Activated B cell treated with CpG ODN at 0.5 μM for 24 hours (primary cell): ENCODE measurements around the gene IFI6. TPM values are rescaled to one million over a fixed set of nuclear protein-coding genes. Genes with fewer than 3 reads are reported as not detected.

Experiments
- ATAC-seq: fragments of 200-7000 bp; cut with Tn5 transposase; one replicate; pipeline ENCODE4 v1.10.0; 2021; ENCODE audit warnings: low read depth, mild to moderate bottlenecking, moderate library complexity
- CTCF ChIA-PET: fragments of 350-600 bp; sonication (Branson Sonifier 250); formaldehyde crosslinking; loops from one replicate; lab custom pipeline; 2021; ENCODE audit warnings: antibody characterized with exemption; lab: Charles Lee
- POLR2A ChIA-PET: fragments of 350-600 bp; sonication (Branson Sonifier 250); formaldehyde crosslinking; loops from one replicate; lab custom pipeline; 2021; ENCODE audit warnings: antibody characterized with exemption; lab: Charles Lee
- DNase-seq: peaks from one replicate; pipeline ENCODE4 v3.0.0; 2022
- H3K27ac Mint-ChIP-seq: one replicate; pipeline ENCODE4 v1.8.0; 2020; ENCODE audit warnings: mixed read lengths
- H3K27me3 Mint-ChIP-seq: one replicate; pipeline ENCODE4 v1.8.0; 2021; ENCODE audit warnings: mixed read lengths
- H3K36me3 Mint-ChIP-seq: one replicate; pipeline ENCODE4 v1.8.0; 2021; ENCODE audit warnings: low read depth, mixed read lengths
- H3K4me1 Mint-ChIP-seq: one replicate; pipeline ENCODE4 v1.8.0; 2021; ENCODE audit warnings: mixed read lengths
- H3K4me3 Mint-ChIP-seq: one replicate; pipeline ENCODE4 v1.8.0; 2020; ENCODE audit warnings: mild to moderate bottlenecking, mixed read lengths
- H3K9me3 Mint-ChIP-seq: one replicate; pipeline ENCODE4 v1.8.0; 2020; ENCODE audit warnings: mixed read lengths
- intact Hi-C: fragments of 100-400 bp; cut with micrococcal nuclease; formaldehyde crosslinking; loops from one replicate; pipeline ENCODE4 v1.15.1; 2024
- total RNA-seq: library from RNA; stranded (reverse); gene quantifications from 2 replicates; pipeline ENCODE4 v1.2.3, GENCODE V29; 2022
- TF ChIP-seq, protein P1 (sequence below): fragments of 200-600 bp; IDR thresholded peaks from one replicate; pipeline ENCODE4 v1.8.0; 2022; ENCODE audit warnings: antibody characterized with exemption, mild to moderate bottlenecking

Gene IFI6
- total RNA-seq, 1 donor from 2014 or later, result 11.4 TPM

DNA sequence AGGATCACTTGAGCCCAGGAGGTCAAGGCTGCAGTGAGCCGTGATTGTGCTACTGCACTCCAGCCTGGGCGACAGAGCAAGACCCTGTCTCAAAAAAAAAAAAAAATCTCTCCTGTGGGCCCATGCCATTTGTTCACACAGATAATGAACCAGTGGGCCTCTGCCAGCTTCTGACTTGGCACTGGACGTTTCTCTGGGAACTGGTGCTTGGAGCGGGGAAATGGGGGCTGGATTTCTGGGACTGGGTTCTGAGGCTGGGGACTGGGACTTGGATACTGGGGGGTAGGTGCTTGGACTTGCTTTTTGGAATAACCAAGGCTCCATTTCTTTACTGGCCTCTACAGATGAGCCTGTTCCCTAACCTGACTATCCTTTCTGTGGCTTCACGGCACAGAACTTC is 9.7 kb downstream of the IFI6 start:
- H3K9me3 Mint-ChIP-seq, result no peaks in the 10 kb centered on the region

DNA sequence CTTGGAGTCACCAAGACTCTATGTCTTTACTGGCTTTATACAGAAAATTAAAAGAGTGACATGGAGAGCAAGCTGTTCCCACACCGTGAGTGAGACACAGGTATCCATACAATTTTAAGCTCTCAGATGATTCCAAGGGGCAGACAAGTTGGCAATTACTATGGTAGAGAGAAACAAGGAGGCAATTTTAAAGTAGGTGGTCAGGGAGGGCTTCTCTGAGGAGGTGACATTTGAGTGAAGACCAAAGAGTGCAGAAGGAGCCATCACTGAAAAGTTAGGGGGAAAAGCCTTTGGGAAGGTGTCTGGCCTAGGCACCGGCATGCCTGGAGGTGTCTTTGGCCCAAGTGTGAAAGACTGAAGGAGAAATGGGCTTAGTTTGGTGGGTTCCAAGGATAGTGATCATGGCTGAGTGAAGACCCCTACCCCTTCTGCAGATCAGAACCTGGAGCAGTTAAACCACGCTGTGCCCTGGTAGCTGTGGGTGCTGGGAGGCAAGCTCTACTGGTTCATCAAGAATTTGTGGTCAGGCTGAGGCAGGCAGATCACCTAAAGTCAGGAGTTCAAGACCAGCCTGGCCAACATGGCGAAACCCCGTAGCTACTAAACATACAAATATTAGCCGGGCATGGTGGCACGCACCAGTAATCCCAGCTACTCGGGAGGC is 10.4 kb downstream of the IFI6 start:
- DNase-seq, result no peak
- ChIA-PET CTCF (interaction anchor here (0.8 to 7.8 kb wide), 13 partner anchors 8 to 360 kb away, joined by 3 to 253 read pairs (median 10); partner anchors contain the start of gene AHDC1), POLR2A (interaction anchor here (0.6 to 8.3 kb wide), 17 partner anchors 8 to 507 kb away, joined by 3 to 271 read pairs (median 8); partner anchors contain the start of genes AHDC1, FAM76A, FGR and IFI6)
- no peak for ATAC-seq
- peak overlapping the region; percentile 1 for H3K4me3 Mint-ChIP-seq
- no peaks in the 10 kb centered on the region for H3K27me3 Mint-ChIP-seq
- H3K4me1 Mint-ChIP-seq, result peaks cover 58% of the 10 kb centered on the region
- H3K27ac Mint-ChIP-seq, result peak overlapping the region; percentile 100
- TF ChIP-seq, protein P1, sequence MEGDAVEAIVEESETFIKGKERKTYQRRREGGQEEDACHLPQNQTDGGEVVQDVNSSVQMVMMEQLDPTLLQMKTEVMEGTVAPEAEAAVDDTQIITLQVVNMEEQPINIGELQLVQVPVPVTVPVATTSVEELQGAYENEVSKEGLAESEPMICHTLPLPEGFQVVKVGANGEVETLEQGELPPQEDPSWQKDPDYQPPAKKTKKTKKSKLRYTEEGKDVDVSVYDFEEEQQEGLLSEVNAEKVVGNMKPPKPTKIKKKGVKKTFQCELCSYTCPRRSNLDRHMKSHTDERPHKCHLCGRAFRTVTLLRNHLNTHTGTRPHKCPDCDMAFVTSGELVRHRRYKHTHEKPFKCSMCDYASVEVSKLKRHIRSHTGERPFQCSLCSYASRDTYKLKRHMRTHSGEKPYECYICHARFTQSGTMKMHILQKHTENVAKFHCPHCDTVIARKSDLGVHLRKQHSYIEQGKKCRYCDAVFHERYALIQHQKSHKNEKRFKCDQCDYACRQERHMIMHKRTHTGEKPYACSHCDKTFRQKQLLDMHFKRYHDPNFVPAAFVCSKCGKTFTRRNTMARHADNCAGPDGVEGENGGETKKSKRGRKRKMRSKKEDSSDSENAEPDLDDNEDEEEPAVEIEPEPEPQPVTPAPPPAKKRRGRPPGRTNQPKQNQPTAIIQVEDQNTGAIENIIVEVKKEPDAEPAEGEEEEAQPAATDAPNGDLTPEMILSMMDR, result no peak
- no peaks in the 10 kb centered on the region for H3K9me3 Mint-ChIP-seq
- intact Hi-C loops, result loop anchor here (2.0 to 5.0 kb wide), 2 partner anchors 171 to 339 kb away; partner anchors contain the start of genes TMEM222 and WASF2
- H3K36me3 Mint-ChIP-seq, result peaks cover 6% of the 10 kb centered on the region

More for the DNA sequence above, 9.7 kb downstream of the IFI6 start:
- intact Hi-C loops, result loop anchor here (2.0 to 5.0 kb wide), 2 partner anchors 171 to 340 kb away; partner anchors contain the start of genes TMEM222 and WASF2
- peak overlapping the region; percentile 100 for H3K27ac Mint-ChIP-seq
- ATAC-seq (no peak), DNase-seq (no peak)
- peak overlapping the region; percentile 72 for H3K4me3 Mint-ChIP-seq
- CTCF ChIA-PET, result interaction anchor here (0.9 to 7.8 kb wide), 23 partner anchors 9 to 361 kb away, joined by 3 to 253 read pairs (median 6); partner anchors contain the start of gene AHDC1
- peaks cover 54% of the 10 kb centered on the region for H3K4me1 Mint-ChIP-seq
- TF ChIP-seq, protein P1, result no peak
- POLR2A ChIA-PET, result interaction anchor here (0.6 to 8.3 kb wide), 25 partner anchors 9 to 508 kb away, joined by 3 to 271 read pairs (median 8); partner anchors contain the start of genes AHDC1, FAM76A, FGR and IFI6
- H3K27me3 Mint-ChIP-seq, result no peaks in the 10 kb centered on the region
- H3K36me3 Mint-ChIP-seq, result peaks cover 8% of the 10 kb centered on the region

DNA sequence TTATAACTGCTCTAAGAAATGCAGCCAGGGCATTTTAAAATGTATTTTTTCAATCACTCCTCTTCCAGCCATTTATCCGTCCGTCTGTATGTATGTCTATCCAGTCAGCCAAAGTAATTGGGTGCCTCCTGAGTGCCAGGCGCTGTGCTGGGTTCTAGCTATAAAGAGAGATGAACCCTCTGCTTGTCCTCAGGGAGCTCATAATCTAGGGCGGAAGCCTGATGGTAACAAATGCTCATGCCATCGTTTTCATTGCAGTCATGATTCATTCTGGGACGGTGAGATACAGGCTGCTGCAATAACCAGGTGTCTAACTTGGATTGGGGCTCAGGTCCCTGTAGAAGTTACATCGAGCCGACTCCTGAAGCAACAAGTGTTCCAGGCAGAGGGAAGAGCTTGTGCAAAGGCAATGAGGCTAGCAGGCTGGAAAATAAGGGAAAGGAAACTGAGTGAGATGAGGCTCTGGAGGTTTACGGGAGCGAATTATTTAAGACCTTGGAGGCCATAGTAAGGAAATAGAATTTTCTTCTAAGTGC is 11.6 kb downstream of the IFI6 start:
- DNase-seq, result no peak
- H3K27me3 Mint-ChIP-seq, result no peaks in the 10 kb centered on the region

DNA sequence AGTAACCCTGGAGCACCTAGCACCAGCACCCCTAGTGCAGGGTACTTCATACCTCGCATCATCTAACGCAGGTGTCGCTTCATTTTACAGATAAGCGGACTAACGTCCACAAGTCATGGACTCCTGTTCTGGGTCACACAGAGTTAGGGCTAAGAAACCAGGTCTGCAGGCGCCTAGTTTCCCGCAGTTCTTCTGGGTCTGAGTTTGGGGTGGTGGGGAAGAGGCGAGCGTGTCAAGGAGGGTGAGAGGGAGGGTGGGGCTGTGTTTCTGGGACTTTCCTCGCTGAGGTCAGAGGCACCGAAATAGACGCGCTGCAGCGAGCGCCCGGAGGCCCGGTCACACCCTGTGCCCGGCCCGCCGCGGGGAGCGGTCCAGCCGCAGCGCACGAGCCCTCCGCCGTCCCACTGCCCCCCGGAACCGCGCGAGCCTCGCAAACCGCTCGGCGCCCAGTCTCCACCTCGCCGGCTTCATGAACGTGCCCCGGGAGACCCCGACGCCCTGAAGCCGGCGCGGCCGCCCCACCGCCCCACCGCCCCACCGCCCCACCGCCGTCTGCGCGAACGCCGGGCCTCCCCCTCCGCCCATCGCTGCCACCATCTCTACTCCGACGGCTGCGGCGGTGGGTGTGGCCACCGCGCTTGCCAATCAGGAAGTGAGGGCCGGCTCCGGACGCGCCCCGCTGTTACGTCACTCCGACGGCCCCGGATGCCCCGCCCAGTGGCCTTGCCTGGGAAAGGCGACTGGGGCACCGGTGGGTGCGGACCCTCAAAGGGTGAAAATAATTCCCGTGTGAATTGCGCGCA is 12.3 kb downstream of the IFI6 start:
- Mint-ChIP-seq H3K9me3 (no peaks in the 10 kb centered on the region), H3K27me3 (no peaks in the 10 kb centered on the region), H3K4me3 (peak overlapping the region; percentile 89), H3K4me1 (peaks cover 69% of the 10 kb centered on the region), H3K36me3 (peaks cover 3% of the 10 kb centered on the region), H3K27ac (peak overlapping the region; percentile 100)
- ATAC-seq (peak; percentile 69), DNase-seq (peak; percentile 92)
- TF ChIP-seq, protein P1, result no peak
- intact Hi-C loops, result loop anchor here (1.0 to 5.0 kb wide), 3 partner anchors 15 to 337 kb away; partner anchors contain the start of gene TMEM222
- CTCF ChIA-PET, result interaction anchor here (1.0 to 7.8 kb wide), 7 partner anchors 11 to 54 kb away, joined by 3 to 253 read pairs (median 8); partner anchors contain the start of gene AHDC1
- POLR2A ChIA-PET, result interaction anchor here (0.6 to 8.3 kb wide), 22 partner anchors 10 to 1672 kb away, joined by 3 to 271 read pairs (median 5); partner anchors contain the start of genes AHDC1, FGR, IFI6 and MAP3K6

More for the DNA sequence above, 11.6 kb downstream of the IFI6 start:
- Mint-ChIP-seq H3K27ac (peak overlapping the region; percentile 100), H3K4me1 (peaks cover 65% of the 10 kb centered on the region), H3K4me3 (peak overlapping the region; percentile 89), H3K9me3 (no peaks in the 10 kb centered on the region), H3K36me3 (peaks cover 3% of the 10 kb centered on the region)
- ATAC-seq, result no peak
- TF ChIP-seq, protein P1, result no peak
- ChIA-PET POLR2A (interaction anchor here (0.6 to 8.3 kb wide), 10 partner anchors 9 to 1119 kb away, joined by 3 to 271 read pairs (median 4); partner anchors contain the start of genes AHDC1, FGR and IFI6), CTCF (interaction anchor here (0.8 to 7.8 kb wide), 6 partner anchors 11 to 265 kb away, joined by 3 to 253 read pairs (median 4); partner anchors contain the start of gene AHDC1)
- intact Hi-C loops, result loop anchor here (5.0 kb wide), 1 partner anchor 338 kb away; the partner anchor contains the start of gene TMEM222
